Muscle layer of colon (tissue), 2 donors: ENCODE data around the gene ELOVL2.

Experiments
- H3K27ac ChIP-seq: one replicate; pipeline ENCODE4 v1.7.0; 2013; ENCODE audit warnings: low read depth, mild to moderate bottlenecking, low read length, moderate library complexity
- H3K27me3 ChIP-seq, 2 donors: one replicate each; pipeline ENCODE4 v1.7.0; 2013; ENCODE audit warnings: low read length in 2 of 2, mild to moderate bottlenecking in 2 of 2; ENCODE audit not compliant: insufficient read depth in 2 of 2, control insufficient read depth in 1 of 2
- H3K36me3 ChIP-seq: one replicate; pipeline ENCODE4 v1.7.0; 2013; ENCODE audit warnings: mild to moderate bottlenecking, low read length; ENCODE audit not compliant: insufficient read depth
- H3K4me1 ChIP-seq: one replicate; pipeline ENCODE4 v1.7.0; 2013; ENCODE audit warnings: mild to moderate bottlenecking, low read length; ENCODE audit not compliant: insufficient read depth
- H3K4me3 ChIP-seq, 2 donors: one replicate each; pipeline ENCODE4 v1.7.0; 2013; ENCODE audit warnings: low read length in 2 of 2, low read depth in 1 of 2, mild to moderate bottlenecking in 1 of 2, moderate library complexity in 1 of 2
- H3K9ac ChIP-seq: one replicate; pipeline ENCODE4 v1.7.0; 2013; ENCODE audit warnings: low read length
- H3K9me3 ChIP-seq: one replicate; pipeline ENCODE4 v1.7.0; 2013; ENCODE audit warnings: mild to moderate bottlenecking, low read length
- donor health status: abdominal sarcoma.
- donor health status: Adenocarcinoma of cecum.

ELOVL2 gene

GRCh38 chr6:11018225-11018624 is 25.9 kb downstream of the ELOVL2 start:
- H3K27ac ChIP-seq: no peak overlapping the region
- no peaks in the 10 kb centered on the region for H3K4me1 ChIP-seq
- H3K9ac ChIP-seq: no peak overlapping the region
- H3K36me3 ChIP-seq: no peaks in the 10 kb centered on the region
- no peaks in the 10 kb centered on the region for H3K9me3 ChIP-seq
- H3K4me3 ChIP-seq: no peak overlapping the region
- no peaks in the 10 kb centered on the region for H3K27me3 ChIP-seq

GRCh38 chr6:11017090-11017489 is 27.0 kb downstream of the ELOVL2 start:
- Histone ChIP-seq H3K36me3 (no peaks in the 10 kb centered on the region), H3K4me3 (no peak overlapping the region), H3K27me3 (no peaks in the 10 kb centered on the region), H3K9me3 (no peaks in the 10 kb centered on the region), H3K9ac (no peak overlapping the region), H3K27ac (no peak overlapping the region), H3K4me1 (no peaks in the 10 kb centered on the region)

GRCh38 chr6:11016452-11016851 is 27.7 kb downstream of the ELOVL2 start:
- no peak overlapping the region for H3K9ac ChIP-seq
- no peaks in the 10 kb centered on the region for H3K4me1 ChIP-seq
- H3K27ac ChIP-seq: no peak overlapping the region
- H3K9me3 ChIP-seq: no peaks in the 10 kb centered on the region
- no peaks in the 10 kb centered on the region for H3K36me3 ChIP-seq
- no peak overlapping the region for H3K4me3 ChIP-seq
- no peaks in the 10 kb centered on the region for H3K27me3 ChIP-seq

- no peaks in the 10 kb centered on the region for H3K27me3 ChIP-seq
- H3K4me1 ChIP-seq: no peaks in the 10 kb centered on the region
- H3K27ac ChIP-seq: no peak overlapping the region
- H3K36me3 ChIP-seq: no peaks in the 10 kb centered on the region
- H3K4me3 ChIP-seq: no peak overlapping the region
- H3K9ac ChIP-seq: no peak overlapping the region
- H3K9me3 ChIP-seq: no peaks in the 10 kb centered on the region
These were observed 29.0 kb downstream of the ELOVL2 start for GRCh38 chr6:11015102-11015501.

- Histone ChIP-seq H3K4me1 (no peaks in the 10 kb centered on the region), H3K27ac (no peak overlapping the region), H3K36me3 (no peaks in the 10 kb centered on the region)
These were observed 30.4 kb downstream of the ELOVL2 start for GRCh38 chr6:11013721-11014070.

GRCh38 chr6:11012976-11013720 is 31.0 kb downstream of the ELOVL2 start:
- no peaks in the 10 kb centered on the region for H3K4me1 ChIP-seq
- H3K36me3 ChIP-seq: no peaks in the 10 kb centered on the region
- H3K4me3 ChIP-seq: no peak overlapping the region
- H3K9ac ChIP-seq: no peak overlapping the region
- H3K27me3 ChIP-seq: no peaks in the 10 kb centered on the region
- H3K27ac ChIP-seq: no peak overlapping the region
- no peaks in the 10 kb centered on the region for H3K9me3 ChIP-seq

More at GRCh38 chr6:11013721-11014070, 30.4 kb downstream of the ELOVL2 start:
- no peaks in the 10 kb centered on the region for H3K9me3 ChIP-seq
- no peaks in the 10 kb centered on the region for H3K27me3 ChIP-seq
- no peak overlapping the region for H3K4me3 ChIP-seq
- H3K9ac ChIP-seq: no peak overlapping the region

GRCh38 chr6:11012295-11012754 is 31.8 kb downstream of the ELOVL2 start:
- Histone ChIP-seq H3K36me3 (no peaks in the 10 kb centered on the region), H3K27ac (no peak overlapping the region), H3K27me3 (no peaks in the 10 kb centered on the region), H3K9ac (no peak overlapping the region), H3K9me3 (no peaks in the 10 kb centered on the region), H3K4me3 (no peak overlapping the region), H3K4me1 (no peaks in the 10 kb centered on the region)

GRCh38 chr6:11011787-11012234 is 32.3 kb downstream of the ELOVL2 start:
- H3K4me3 ChIP-seq: no peak overlapping the region
- no peaks in the 10 kb centered on the region for H3K36me3 ChIP-seq
- H3K9ac ChIP-seq: no peak overlapping the region
- H3K9me3 ChIP-seq: no peaks in the 10 kb centered on the region
- no peaks in the 10 kb centered on the region for H3K27me3 ChIP-seq
- no peaks in the 10 kb centered on the region for H3K4me1 ChIP-seq
- no peak overlapping the region for H3K27ac ChIP-seq

GRCh38 chr6:11009353-11009752 is 34.8 kb downstream of the ELOVL2 start:
- Histone ChIP-seq H3K27ac (no peak overlapping the region), H3K9me3 (no peaks in the 10 kb centered on the region), H3K36me3 (no peaks in the 10 kb centered on the region), H3K9ac (no peak overlapping the region), H3K4me1 (no peaks in the 10 kb centered on the region), H3K4me3 (no peak overlapping the region), H3K27me3 (no peaks in the 10 kb centered on the region)

GRCh38 chr6:11008821-11009220 is 35.3 kb downstream of the ELOVL2 start:
- Histone ChIP-seq H3K27me3 (no peaks in the 10 kb centered on the region), H3K27ac (no peak overlapping the region), H3K4me1 (no peaks in the 10 kb centered on the region), H3K36me3 (no peaks in the 10 kb centered on the region), H3K4me3 (no peak overlapping the region), H3K9me3 (no peaks in the 10 kb centered on the region), H3K9ac (no peak overlapping the region)

GRCh38 chr6:11007715-11008608 is 36.1 kb downstream of the ELOVL2 start:
- H3K9ac ChIP-seq: no peak overlapping the region
- H3K9me3 ChIP-seq: no peaks in the 10 kb centered on the region
- H3K4me3 ChIP-seq: no peak overlapping the region
- no peaks in the 10 kb centered on the region for H3K4me1 ChIP-seq
- H3K36me3 ChIP-seq: no peaks in the 10 kb centered on the region
- H3K27me3 ChIP-seq: no peaks in the 10 kb centered on the region
- no peak overlapping the region for H3K27ac ChIP-seq
